Neuronal stem cell (in vitro differentiated cells): ENCODE data around the gene GPR32.
"Not testable (repeated sequence)": the region's sequence is repeated elsewhere in the genome, so short reads cannot be mapped to it uniquely, and the experiment has no call there.

Experiments
- DNase-seq: peaks from one replicate; pipeline ENCODE4 v3.0.0-alpha.2; 2013; ENCODE audit warnings: low spot score
- H2AFZ ChIP-seq: one replicate; pipeline ENCODE4 v1.6.1; 2013; ENCODE audit warnings: mild to moderate bottlenecking, low read length, inconsistent platforms
- H2AK5ac ChIP-seq: 2 replicates; pipeline ENCODE4 v1.6.1; 2013; ENCODE audit warnings: low read depth, mild to moderate bottlenecking, inconsistent platforms, low read length, moderate library complexity, mixed read lengths
- H2BK120ac ChIP-seq: 2 replicates; pipeline ENCODE4 v1.6.1; 2013; ENCODE audit warnings: low read depth, mild to moderate bottlenecking, inconsistent platforms, low read length, moderate library complexity, mixed read lengths
- H2BK12ac ChIP-seq: one replicate; pipeline ENCODE4 v1.6.1; 2013; ENCODE audit warnings: low read length, inconsistent platforms
- H2BK15ac ChIP-seq: 2 replicates; pipeline ENCODE4 v1.6.1; 2013; ENCODE audit warnings: mild to moderate bottlenecking, low read length, inconsistent platforms, mixed read lengths
- H2BK5ac ChIP-seq: one replicate; pipeline ENCODE4 v1.6.1; 2013; ENCODE audit warnings: inconsistent platforms, mild to moderate bottlenecking, low read length, moderate library complexity
- H3K14ac ChIP-seq: one replicate; pipeline ENCODE4 v1.6.1; 2013; ENCODE audit warnings: low read length, inconsistent platforms
- H3K18ac ChIP-seq: 2 replicates; pipeline ENCODE4 v1.6.1; 2013; ENCODE audit warnings: low read length, inconsistent platforms
- H3K23ac ChIP-seq: 2 replicates; pipeline ENCODE4 v1.6.1; 2013; ENCODE audit warnings: low read depth, mild to moderate bottlenecking, mixed read lengths, low read length, inconsistent platforms; ENCODE audit not compliant: poor library complexity
- H3K27ac ChIP-seq: replicated peaks from 3 replicates; pipeline ENCODE4 v1.5.1; 2013; ENCODE audit warnings: low read length, inconsistent platforms
- H3K27me3 ChIP-seq, 3 experiments: 2 replicates each; pipeline ENCODE4 v1.6.1; 2013; ENCODE audit warnings: low read length in 3 of 3, mild to moderate bottlenecking in 2 of 3, inconsistent platforms in 1 of 3, low read depth in 1 of 3, mixed read lengths in 1 of 3, moderate library complexity in 1 of 3; ENCODE audit not compliant: control insufficient read depth in 3 of 3, insufficient read depth in 3 of 3
- H3K36me3 ChIP-seq, 2 donors: replicated peaks in 1 of 2; 2 replicates each; pipeline ENCODE4 v1.6.1; 2013; ENCODE audit warnings: low read length in 2 of 2; ENCODE audit not compliant: control insufficient read depth in 2 of 2, insufficient read depth in 2 of 2
- H3K4ac ChIP-seq: 2 replicates; pipeline ENCODE4 v1.6.1; 2013; ENCODE audit warnings: inconsistent platforms, mild to moderate bottlenecking, low read length, moderate library complexity
- H3K4me1 ChIP-seq, 2 donors: 1 replicate in 1 of 2; 2 replicates in 1 of 2; pipeline ENCODE4 v1.6.1; 2013; ENCODE audit warnings: low read length in 2 of 2, low read depth in 1 of 2; ENCODE audit not compliant: control insufficient read depth in 2 of 2, insufficient read depth in 1 of 2
- H3K4me2 ChIP-seq: one replicate; pipeline ENCODE4 v1.6.1; 2013; ENCODE audit warnings: mild to moderate bottlenecking, low read length, inconsistent platforms; ENCODE audit not compliant: insufficient read depth, poor library complexity, severe bottlenecking
- H3K4me3 ChIP-seq, 2 donors: 2 replicates each; pipeline ENCODE4 v1.5.1; 2013; ENCODE audit warnings: low read length in 2 of 2, mild to moderate bottlenecking in 2 of 2, inconsistent platforms in 1 of 2, moderate library complexity in 1 of 2
- H3K79me1 ChIP-seq: one replicate; pipeline ENCODE4 v1.6.1; 2013; ENCODE audit warnings: low read depth, mild to moderate bottlenecking, inconsistent platforms, low read length, moderate library complexity
- H3K9ac ChIP-seq: one replicate; pipeline ENCODE4 v1.6.1; 2013; ENCODE audit warnings: mild to moderate bottlenecking, low read depth, low read length, inconsistent platforms; ENCODE audit not compliant: poor library complexity
- H3K9me3 ChIP-seq, 2 donors: replicated peaks in 1 of 2; 2 replicates each; pipeline versions ENCODE3 to v1.6.1; 2013; ENCODE audit warnings: low read length in 2 of 2, mild to moderate bottlenecking in 2 of 2, inconsistent platforms in 1 of 2, low read depth in 1 of 2, mixed read lengths in 1 of 2, moderate library complexity in 1 of 2; ENCODE audit not compliant: control insufficient read depth in 2 of 2, insufficient read depth in 1 of 2
- H4K8ac ChIP-seq: one replicate; pipeline ENCODE4 v1.6.1; 2013; ENCODE audit warnings: low read depth, mild to moderate bottlenecking, inconsistent platforms, low read length, moderate library complexity
- H4K91ac ChIP-seq: one replicate; pipeline ENCODE4 v1.6.1; 2013; ENCODE audit warnings: low read length, low read depth, mild to moderate bottlenecking, inconsistent platforms; ENCODE audit not compliant: poor library complexity
- WGBS, 2 donors: extraction: QIAGEN DNeasy Blood & Tissue Kit; methylation state at CpG; one replicate each; pipeline ENCODE4 v1.1.7; 2013; ENCODE audit warnings: missing lambda C conversion rate in 2 of 2, mixed read lengths in 1 of 2; ENCODE audit not compliant: insufficient read length in 2 of 2, insufficient replicate concordance in 1 of 2; ENCODE audit errors: extremely low coverage in 2 of 2; 5-methylcytosine and 5-hydroxymethylcytosine counted together

Gene GPR32

DNA sequence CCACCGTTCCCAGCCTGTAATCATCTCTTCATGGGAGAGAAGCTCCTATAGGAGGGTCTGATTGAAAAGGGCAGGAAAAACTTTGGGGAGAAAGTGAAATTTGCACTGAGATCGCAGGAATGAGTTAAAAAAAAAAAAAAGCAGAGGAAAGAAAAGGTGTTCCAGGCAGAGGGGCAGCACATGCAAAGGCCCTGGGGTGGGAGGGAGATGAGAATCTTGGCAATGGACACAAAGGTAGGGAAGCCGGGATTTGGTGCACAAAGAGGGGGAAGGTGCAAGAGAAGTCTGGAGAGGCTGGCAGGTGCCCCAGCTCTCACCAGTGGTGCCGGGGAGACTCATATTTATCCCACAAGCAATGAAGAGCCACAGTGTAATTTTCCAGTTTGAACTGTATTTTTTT, 16.4 kb upstream of the GPR32 start:
- WGBS, 2 donors = no CpG with 5 or more reads among the region's 4 CpGs
- no peak overlapping the region for H2BK5ac ChIP-seq
- H3K4me1 ChIP-seq = no peaks in the 10 kb centered on the region
- no peak overlapping the region for H3K14ac ChIP-seq
- H3K27me3 ChIP-seq = peaks cover 0 to 16% (median 0%) of the 10 kb centered on the region in 3 experiments
- no peak for DNase-seq
- H3K9me3 ChIP-seq = no peaks in the 10 kb centered on the region
- no peak overlapping the region for H3K9ac ChIP-seq
- no peak overlapping the region for H2BK15ac ChIP-seq
- H3K4me2 ChIP-seq = no peak overlapping the region
- H4K8ac ChIP-seq = no peak overlapping the region
- no peak overlapping the region for H4K91ac ChIP-seq
- H2AFZ ChIP-seq = no peak overlapping the region
- H2BK120ac ChIP-seq = no peak overlapping the region
- H3K36me3 ChIP-seq = no peaks in the 10 kb centered on the region
- no peak overlapping the region for H3K4me3 ChIP-seq
- H3K23ac ChIP-seq = no peak overlapping the region
- H2AK5ac ChIP-seq = no peak overlapping the region
- no peaks in the 10 kb centered on the region for H3K79me1 ChIP-seq
- no peak overlapping the region for H3K4ac ChIP-seq
- H3K27ac ChIP-seq = no peak overlapping the region
- H2BK12ac ChIP-seq = no peak overlapping the region
- no peak overlapping the region for H3K18ac ChIP-seq

DNA sequence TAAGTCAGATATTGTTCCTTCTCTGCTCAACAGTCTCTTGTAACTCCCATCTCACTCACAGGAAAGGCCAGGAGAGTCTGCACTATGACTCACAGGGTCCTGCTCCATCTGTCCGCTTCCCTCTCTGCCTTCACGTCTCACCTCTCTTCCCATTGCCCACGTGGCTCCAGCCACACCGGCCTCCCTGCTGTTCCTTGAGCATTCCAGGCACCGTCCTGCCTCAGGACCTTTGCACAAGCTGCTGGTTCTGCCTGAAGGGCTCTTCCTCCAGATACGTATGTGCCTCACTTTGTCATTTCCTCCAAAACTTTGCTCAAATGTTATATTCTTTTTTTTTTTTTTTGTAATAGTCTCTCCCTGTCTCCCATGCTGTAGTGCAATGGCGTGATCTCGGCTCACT, 14.0 kb upstream of the GPR32 start:
- H2AFZ ChIP-seq, H3K79me1 ChIP-seq, H2BK15ac ChIP-seq, H2BK120ac ChIP-seq, DNase-seq, H3K4me1 ChIP-seq, H3K4ac ChIP-seq, H3K4me2 ChIP-seq, H3K27ac ChIP-seq, H2BK12ac ChIP-seq, H3K36me3 ChIP-seq, H2BK5ac ChIP-seq, H3K14ac ChIP-seq, H4K91ac ChIP-seq, H3K23ac ChIP-seq, H3K9me3 ChIP-seq, H2AK5ac ChIP-seq, H4K8ac ChIP-seq, H3K4me3 ChIP-seq, H3K9ac ChIP-seq, H3K18ac ChIP-seq: not testable (repeated sequence)
- WGBS, 2 donors = no CpG with 5 or more reads among the region's 8 CpGs
- H3K27me3 ChIP-seq = peaks cover 0 to 11% (median 0%) of the 10 kb centered on the region in 3 experiments

- not testable (repeated sequence) for H3K79me1 ChIP-seq, H2BK12ac ChIP-seq, H4K91ac ChIP-seq, H3K27me3 ChIP-seq, H3K4me2 ChIP-seq, H3K9me3 ChIP-seq, H3K18ac ChIP-seq, H2BK15ac ChIP-seq, H2AK5ac ChIP-seq, H3K36me3 ChIP-seq, H2AFZ ChIP-seq, H3K9ac ChIP-seq, H3K4me1 ChIP-seq, H3K23ac ChIP-seq, H3K4ac ChIP-seq, DNase-seq, H3K4me3 ChIP-seq, H2BK5ac ChIP-seq, H3K27ac ChIP-seq, H3K14ac ChIP-seq, H4K8ac ChIP-seq, H2BK120ac ChIP-seq
- no CpG with 5 or more reads among the region's 3 CpGs for WGBS, 2 donors
Observed at GRCh38 chr19:50757624-50758023, 12.6 kb upstream of the GPR32 start.

DNA sequence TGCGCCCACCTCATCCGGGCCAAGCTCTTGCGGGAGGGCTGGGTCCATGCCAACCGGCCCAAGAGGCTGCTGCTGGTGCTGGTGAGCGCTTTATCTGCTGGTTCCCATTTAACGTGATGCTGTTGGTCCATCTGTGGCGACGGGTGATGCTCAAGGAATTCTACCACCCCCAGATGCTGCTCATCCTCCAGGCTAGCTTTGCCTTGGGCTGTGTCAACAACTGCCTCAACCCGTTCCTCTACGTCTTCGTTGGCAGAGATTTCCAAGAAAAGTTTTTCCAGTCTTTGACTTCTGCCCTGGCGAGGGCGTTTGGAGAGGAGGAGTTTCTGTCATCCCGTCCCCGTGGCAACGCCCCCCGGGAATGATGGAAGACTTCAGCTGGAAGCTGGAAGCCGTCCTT, 11.2 kb upstream of the GPR32 start:
- not testable (repeated sequence) for H2AFZ ChIP-seq, H3K23ac ChIP-seq, H2BK5ac ChIP-seq, H3K36me3 ChIP-seq, H2AK5ac ChIP-seq, H3K79me1 ChIP-seq, DNase-seq, H3K9me3 ChIP-seq, H2BK120ac ChIP-seq, H3K27ac ChIP-seq, H2BK12ac ChIP-seq, H3K9ac ChIP-seq, H3K4me2 ChIP-seq, H3K4me3 ChIP-seq, H3K4me1 ChIP-seq, H4K91ac ChIP-seq, H3K18ac ChIP-seq, H3K4ac ChIP-seq, H2BK15ac ChIP-seq, H3K14ac ChIP-seq, H4K8ac ChIP-seq, H3K27me3 ChIP-seq
- no CpG with 5 or more reads among the region's 18 CpGs for WGBS, 2 donors
